CD4-positive, alpha-beta memory T cell (primary cell): ENCODE results near the gene OR9G4. TPM values are rescaled to one million over a fixed set of nuclear protein-coding genes. Genes with fewer than 3 reads are reported as not detected.

Experiments
- CTCF ChIA-PET: fragments of 350-600 bp; sonication (Branson Sonifier 250); formaldehyde crosslinking; loops from one replicate; lab custom pipeline; 2021; ENCODE audit warnings: inconsistent platforms; ENCODE audit not compliant: partially characterized antibody; lab: Charles Lee
- POLR2A ChIA-PET: fragments of 350-600 bp; sonication (Branson Sonifier 250); formaldehyde crosslinking; loops from one replicate; lab custom pipeline; 2021; ENCODE audit not compliant: partially characterized antibody; lab: Charles Lee
- DNase-seq, 5 donors: peaks; one replicate each; pipeline versions ENCODE4 v3.0.0 to v3.0.0-alpha.2; 2020 to 2022; ENCODE audit warnings: mixed read lengths in 1 of 5
- H3K27ac ChIP-seq: one replicate; pipeline ENCODE4 v1.7.0; 2013; ENCODE audit warnings: low read depth, low read length
- H3K27me3 ChIP-seq: 2 replicates; pipeline ENCODE4 v1.7.0; 2013; ENCODE audit warnings: mild to moderate bottlenecking, low read length, moderate library complexity; ENCODE audit not compliant: insufficient read depth
- H3K36me3 ChIP-seq: 2 replicates; pipeline ENCODE4 v1.7.0; 2013; ENCODE audit warnings: mild to moderate bottlenecking, low read length, moderate library complexity; ENCODE audit not compliant: insufficient read depth
- H3K4me1 ChIP-seq: 2 replicates; pipeline ENCODE4 v1.7.0; 2013; ENCODE audit warnings: mild to moderate bottlenecking, low read length, moderate library complexity; ENCODE audit not compliant: insufficient read depth
- H3K4me3 ChIP-seq, 2 donors: one replicate each; pipeline ENCODE4 v1.7.0; 2013; ENCODE audit warnings: low read length in 2 of 2, mild to moderate bottlenecking in 1 of 2
- H3K9me3 ChIP-seq, 2 donors: one replicate each; pipeline ENCODE4 v1.7.0; 2013; ENCODE audit warnings: low read length in 2 of 2, control low read depth in 1 of 2; ENCODE audit not compliant: control insufficient read depth in 1 of 2
- H3K27ac Mint-ChIP-seq, 7 donors: one replicate each; pipeline ENCODE4 v1.8.0; 2020 to 2021; ENCODE audit warnings: mixed read lengths in 7 of 7, mild to moderate bottlenecking in 6 of 7, inconsistent platforms in 3 of 7, moderate library complexity in 3 of 7
- H3K27me3 Mint-ChIP-seq, 2 donors: one replicate each; pipeline ENCODE4 v1.8.0; 2020 to 2021; ENCODE audit warnings: mixed read lengths in 2 of 2
- H3K36me3 Mint-ChIP-seq, 2 donors: one replicate each; pipeline ENCODE4 v1.8.0; 2020 to 2021; ENCODE audit warnings: mixed read lengths in 2 of 2, inconsistent platforms in 1 of 2, mild to moderate bottlenecking in 1 of 2
- H3K4me1 Mint-ChIP-seq, 4 donors: one replicate each; pipeline ENCODE4 v1.8.0; 2020 to 2021; ENCODE audit warnings: mixed read lengths in 4 of 4, mild to moderate bottlenecking in 1 of 4
- H3K4me3 Mint-ChIP-seq, 8 donors: one replicate each; pipeline ENCODE4 v1.8.0; 2020 to 2021; ENCODE audit warnings: mixed read lengths in 8 of 8, mild to moderate bottlenecking in 7 of 8, moderate library complexity in 6 of 8, inconsistent platforms in 3 of 8
- H3K9me3 Mint-ChIP-seq, 8 donors: one replicate each; pipeline ENCODE4 v1.8.0; 2020 to 2021; ENCODE audit warnings: mixed read lengths in 8 of 8, mild to moderate bottlenecking in 5 of 8, inconsistent platforms in 3 of 8, moderate library complexity in 1 of 8
- intact Hi-C: fragments of 100-400 bp; cut with micrococcal nuclease; formaldehyde crosslinking; loops from one replicate; pipeline ENCODE4 v1.15.1; 2023
- microRNA-seq: library from miRNA; unstranded; fragments of <30 nt; microRNA quantifications from one replicate; pipeline ENCODE4 v1.2.0, GENCODE V29; 2021; ENCODE audit warnings: borderline replicate concordance, borderline number of aligned reads, borderline microRNAs expressed, mixed read lengths
- polyA plus RNA-seq, 2 donors: library from polyadenylated mRNA; unstranded; fragments of 300-500 nt; fragmentation: Illumina TruSeq; gene quantifications; one replicate each; pipeline ENCODE4 v1.2.3, GENCODE V29; 2021
- total RNA-seq, 2 experiments: library from RNA; stranded (reverse); gene quantifications; one replicate each; pipeline ENCODE4 v1.2.3, GENCODE V29; 2021

OR9G4 gene
- total and polyA plus RNA-seq, 4 experiments from 2014 or later: not detected

GRCh38 chr11:56700914-56701485, 47.5 kb downstream of the OR9G4 start:
- no peak for DNase-seq
- H3K36me3 Mint-ChIP-seq: no peaks in the 10 kb centered on the region
- no peaks in the 10 kb centered on the region for H3K4me1 ChIP-seq
- H3K4me3 Mint-ChIP-seq: no peak overlapping the region
- no peaks in the 10 kb centered on the region for H3K4me1 Mint-ChIP-seq
- H3K27ac Mint-ChIP-seq: peak overlapping the region in 1 of 7 donors; percentile 4
- H3K4me3 ChIP-seq: no peak overlapping the region
- H3K9me3 ChIP-seq: no peaks in the 10 kb centered on the region
- POLR2A ChIA-PET: no interaction called here
- no peaks in the 10 kb centered on the region for H3K27me3 ChIP-seq
- H3K36me3 ChIP-seq: no peaks in the 10 kb centered on the region
- peaks cover 0 to 13% (median 9%) of the 10 kb centered on the region in 8 donors for H3K9me3 Mint-ChIP-seq
- no peaks in the 10 kb centered on the region for H3K27me3 Mint-ChIP-seq
- CTCF ChIA-PET: no interaction called here
- intact Hi-C loops: no loop called here
- H3K27ac ChIP-seq: no peak overlapping the region

DNA sequence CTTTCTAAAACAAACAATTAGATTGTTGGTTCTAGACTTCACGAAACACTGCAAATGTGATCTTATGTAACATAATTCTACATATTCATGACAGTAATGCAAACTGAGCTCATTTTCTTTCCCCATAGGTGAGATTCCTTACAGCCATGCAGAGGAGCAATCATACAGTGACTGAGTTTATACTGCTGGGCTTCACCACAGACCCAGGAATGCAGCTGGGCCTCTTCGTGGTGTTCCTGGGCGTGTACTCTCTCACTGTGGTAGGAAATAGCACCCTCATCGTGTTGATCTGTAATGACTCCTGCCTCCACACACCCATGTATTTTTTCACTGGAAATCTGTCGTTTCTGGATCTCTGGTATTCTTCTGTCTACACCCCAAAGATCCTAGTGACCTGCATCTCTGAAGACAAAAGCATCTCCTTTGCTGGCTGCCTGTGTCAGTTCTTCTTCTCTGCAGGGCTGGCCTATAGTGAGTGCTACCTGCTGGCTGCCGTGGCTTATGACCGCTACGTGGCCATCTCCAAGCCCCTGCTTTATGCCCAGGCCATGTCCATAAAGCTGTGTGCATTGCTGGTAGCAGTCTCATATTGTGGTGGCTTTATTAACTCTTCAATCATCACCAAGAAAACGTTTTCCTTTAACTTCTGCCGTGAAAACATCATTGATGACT, 48.1 kb downstream of the OR9G4 start:
- no peak for DNase-seq
- Histone ChIP-seq H3K27me3 (no peaks in the 10 kb centered on the region), H3K27ac (no peak overlapping the region), H3K36me3 (no peaks in the 10 kb centered on the region), H3K4me1 (no peaks in the 10 kb centered on the region), H3K4me3 (no peak overlapping the region), H3K9me3 (no peaks in the 10 kb centered on the region)
- Mint-ChIP-seq H3K4me1 (no peaks in the 10 kb centered on the region), H3K27me3 (no peaks in the 10 kb centered on the region), H3K36me3 (no peaks in the 10 kb centered on the region), H3K9me3 (peaks cover 0 to 10% (median 7%) of the 10 kb centered on the region in 8 donors), H3K27ac (no peak overlapping the region), H3K4me3 (no peak overlapping the region)
- POLR2A ChIA-PET: no interaction called here
- intact Hi-C loops: no loop called here
- CTCF ChIA-PET: no interaction called here

GRCh38 chr11:56698795-56699194, 49.7 kb downstream of the OR9G4 start, which contains the start of gene OR9G1:
OR9G1 (plus strand) TSS chr11:56699095; CDS start chr11:56700388, 1,293 bp downstream.
- H3K4me1 Mint-ChIP-seq: no peaks in the 10 kb centered on the region
- H3K36me3 Mint-ChIP-seq: no peaks in the 10 kb centered on the region
- H3K4me1 ChIP-seq: no peaks in the 10 kb centered on the region
- H3K27ac ChIP-seq: no peak within 1 kb of the TSS
- POLR2A ChIA-PET: no interaction called here
- intact Hi-C loops: no loop called here
- H3K4me3 Mint-ChIP-seq: no peak within 1 kb of the TSS
- no peak for DNase-seq
- H3K9me3 Mint-ChIP-seq: peaks cover 2 to 13% (median 6%) of the 10 kb centered on the region in 8 donors
- H3K27me3 ChIP-seq: no peaks in the 10 kb centered on the region
- no peaks in the 10 kb centered on the region for H3K27me3 Mint-ChIP-seq
- no peaks in the 10 kb centered on the region for H3K36me3 ChIP-seq
- no peak within 1 kb of the TSS for H3K27ac Mint-ChIP-seq
- CTCF ChIA-PET: no interaction called here
- H3K4me3 ChIP-seq: no peak within 1 kb of the TSS
- no peaks in the 10 kb centered on the region for H3K9me3 ChIP-seq

- H3K27ac ChIP-seq: no peak overlapping the region
- H3K4me3 ChIP-seq: no peak overlapping the region
- ChIA-PET CTCF (no interaction called here), POLR2A (no interaction called here)
- H3K27me3 ChIP-seq: no peaks in the 10 kb centered on the region
- H3K9me3 Mint-ChIP-seq: peaks cover 0 to 10% (median 6%) of the 10 kb centered on the region in 8 donors
- DNase-seq: no peak
- H3K4me1 Mint-ChIP-seq: no peaks in the 10 kb centered on the region
- no peak overlapping the region for H3K4me3 Mint-ChIP-seq
- H3K4me1 ChIP-seq: no peaks in the 10 kb centered on the region
- no peaks in the 10 kb centered on the region for H3K9me3 ChIP-seq
- H3K27me3 Mint-ChIP-seq: no peaks in the 10 kb centered on the region
- H3K36me3 ChIP-seq: no peaks in the 10 kb centered on the region
- intact Hi-C loops: no loop called here
- no peak overlapping the region for H3K27ac Mint-ChIP-seq
- no peaks in the 10 kb centered on the region for H3K36me3 Mint-ChIP-seq
These were observed 55.1 kb downstream of the OR9G4 start for GRCh38 chr11:56693428-56693827.

Small RNAs within 50 kb of the gene (microRNA-seq; reads per million reads assigned to microRNA genes)
- gene MIR6128: not detected

Other genes with a start within 250 kb of the OR9G4 start
- not detected for gene OR5M11, start 205.4 kb downstream of the OR9G4 start, total RNA-seq
- not detected for gene OR5M11, start 205.4 kb downstream of the OR9G4 start, polyA plus RNA-seq
- gene OR5M10, start 171.0 kb downstream of the OR9G4 start, total RNA-seq: not detected
- gene OR5M10, start 171.0 kb downstream of the OR9G4 start, polyA plus RNA-seq: not detected
- gene OR5M1, start 133.8 kb downstream of the OR9G4 start, total RNA-seq: not detected
- gene OR5M1, start 133.8 kb downstream of the OR9G4 start, polyA plus RNA-seq: not detected
- gene OR5AP2, start 106.3 kb downstream of the OR9G4 start, total RNA-seq: not detected
- gene OR5AP2, start 106.3 kb downstream of the OR9G4 start, polyA plus RNA-seq: not detected
- not detected for gene OR5AR1, start 85.0 kb downstream of the OR9G4 start, total RNA-seq
- not detected for gene OR5AR1, start 85.0 kb downstream of the OR9G4 start, polyA plus RNA-seq
- not detected for gene OR9G1, start 49.6 kb downstream of the OR9G4 start, total RNA-seq
- gene OR9G1, start 49.6 kb downstream of the OR9G4 start, polyA plus RNA-seq: not detected
- gene OR5AK2, start 240.2 kb upstream of the OR9G4 start, total RNA-seq: not detected
- not detected for gene OR5AK2, start 240.2 kb upstream of the OR9G4 start, polyA plus RNA-seq